Germinal center (tissue), 1 donor: Measurements from ENCODE around the gene SLMAP.

Experiments
- DNase-seq: peaks from one replicate; pipeline ENCODE4 v3.0.0; 2012; ENCODE audit warnings: mixed read lengths, low spot score

Gene SLMAP

DNA sequence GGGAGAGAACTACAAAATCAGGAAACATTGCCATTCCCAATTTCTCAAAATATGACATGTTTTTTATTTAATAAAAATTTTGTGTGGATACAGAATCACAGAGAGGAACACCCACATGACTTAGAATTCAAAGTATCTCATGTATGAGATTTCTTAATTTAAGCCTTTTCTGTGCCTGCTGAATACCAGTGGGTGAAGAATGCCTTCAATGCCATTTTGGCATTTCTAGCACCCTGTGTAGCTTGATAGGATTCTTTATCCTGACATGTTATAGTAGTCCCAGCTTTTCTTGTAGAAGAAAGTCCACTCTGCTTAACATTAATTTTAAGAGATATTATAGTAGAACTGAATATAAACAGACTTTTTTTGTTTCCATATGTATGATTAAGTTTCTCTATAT lies 3.1 kb upstream of the SLMAP start:
- DNase-seq = no peak

DNA sequence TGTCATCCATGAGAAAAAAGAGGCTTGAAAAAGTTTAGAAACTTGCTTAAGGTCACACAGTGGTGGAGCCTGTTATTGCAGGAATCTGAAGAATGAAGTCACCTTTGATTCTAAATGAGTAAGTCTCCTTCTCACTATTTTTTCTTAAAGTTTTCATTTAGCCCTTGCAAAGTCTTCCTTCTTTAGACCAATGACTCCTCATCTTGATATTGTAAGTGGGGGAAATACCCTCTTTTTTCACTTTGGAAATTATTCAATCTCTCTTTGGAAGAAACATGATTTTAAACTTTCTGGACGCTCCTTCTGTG lies 787 bp upstream of the SLMAP start:
- peak; percentile 22 for DNase-seq

DNA sequence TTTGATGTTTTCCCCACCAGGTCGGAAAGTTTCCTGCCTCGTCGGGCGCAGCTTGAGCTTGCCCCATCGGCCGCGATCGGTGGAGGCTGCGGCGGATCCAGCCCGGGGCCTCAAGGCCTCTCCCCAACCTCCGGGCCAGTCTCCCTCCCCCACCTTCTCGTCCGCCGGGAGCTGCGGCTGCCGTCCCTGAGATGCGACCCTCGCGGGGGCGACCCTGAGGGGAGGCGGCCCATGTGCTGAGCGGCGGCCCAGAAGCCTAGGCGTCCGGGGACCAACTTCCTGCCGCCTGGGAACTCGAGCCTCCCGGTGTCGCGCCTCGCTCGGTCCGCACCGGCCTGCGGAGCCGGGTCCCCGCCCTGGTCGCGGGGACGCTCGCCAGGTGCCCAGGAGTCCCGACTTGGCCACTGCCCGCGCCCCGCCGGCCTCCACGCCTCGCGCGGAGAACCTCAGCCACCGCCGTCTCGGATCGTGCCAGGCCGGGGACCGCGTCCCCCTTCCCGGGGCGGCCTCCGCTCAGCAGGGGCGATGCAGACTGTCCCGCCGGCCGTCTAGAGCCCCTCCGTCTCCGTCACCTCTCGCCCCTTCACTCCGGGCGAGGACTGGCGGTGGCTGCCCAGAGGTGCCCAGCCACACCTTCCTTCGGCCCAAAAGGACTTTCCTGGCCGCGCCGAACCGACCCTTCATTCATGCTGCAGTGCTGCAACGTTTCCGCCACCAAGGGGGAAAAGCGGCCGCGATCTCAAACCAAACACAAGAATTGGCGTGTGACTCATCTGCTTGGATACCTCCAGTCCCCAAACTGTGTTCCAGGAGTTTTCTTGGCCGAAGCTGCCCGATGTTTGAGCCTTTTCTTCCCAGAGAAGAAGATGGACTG lies 656 bp downstream of the SLMAP start:
- DNase-seq = peak; percentile 55

DNA sequence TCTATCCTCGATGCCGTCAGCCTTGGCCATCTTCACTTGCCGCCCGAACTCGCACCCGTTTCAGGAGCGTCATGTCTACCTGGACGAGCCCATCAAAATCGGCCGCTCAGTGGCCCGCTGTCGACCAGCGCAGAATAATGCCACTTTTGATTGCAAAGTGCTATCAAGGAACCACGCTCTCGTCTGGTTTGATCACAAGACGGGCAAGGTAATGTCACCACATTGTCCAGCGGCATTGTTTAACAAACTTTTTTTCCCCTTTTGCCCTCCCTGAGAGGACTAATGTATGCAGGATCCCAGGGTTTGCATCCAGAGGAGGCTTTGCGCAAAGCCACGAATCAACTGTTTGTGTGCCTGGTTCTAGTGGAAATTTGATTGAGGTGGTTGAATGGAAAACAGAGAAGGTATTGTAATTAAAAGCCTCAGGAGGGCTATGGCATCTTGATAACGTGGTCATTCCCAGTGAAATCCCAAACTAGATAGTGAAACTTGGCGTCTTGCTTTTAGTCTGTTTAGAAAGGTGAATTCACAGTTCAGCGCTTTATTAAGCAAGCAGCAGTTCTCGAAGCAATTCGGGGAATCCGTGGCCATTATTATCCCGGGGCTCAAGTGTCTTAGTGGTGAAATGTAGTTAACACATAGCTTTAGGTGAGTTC lies 1.7 kb downstream of the SLMAP start:
- no peak for DNase-seq

DNA sequence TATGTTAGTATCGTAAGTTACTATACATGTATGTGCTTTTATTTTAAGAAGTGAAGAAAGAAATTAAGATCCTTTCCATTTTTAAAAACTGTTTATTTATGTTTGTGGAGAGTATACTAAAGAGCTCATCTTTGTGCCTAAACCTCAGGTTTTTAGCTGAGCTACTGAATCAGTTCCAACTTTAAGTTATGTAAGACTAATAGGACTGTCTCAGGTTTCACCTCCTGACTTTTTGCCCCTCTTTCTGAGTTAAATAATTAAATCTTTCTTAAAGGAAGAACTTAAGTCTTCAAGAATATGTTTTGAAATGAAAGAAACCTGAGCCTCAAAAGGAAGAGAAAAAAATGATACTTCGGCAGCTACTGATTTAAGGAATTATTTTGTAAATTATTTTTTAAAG lies 2.6 kb downstream of the SLMAP start:
- DNase-seq = no peak

DNA sequence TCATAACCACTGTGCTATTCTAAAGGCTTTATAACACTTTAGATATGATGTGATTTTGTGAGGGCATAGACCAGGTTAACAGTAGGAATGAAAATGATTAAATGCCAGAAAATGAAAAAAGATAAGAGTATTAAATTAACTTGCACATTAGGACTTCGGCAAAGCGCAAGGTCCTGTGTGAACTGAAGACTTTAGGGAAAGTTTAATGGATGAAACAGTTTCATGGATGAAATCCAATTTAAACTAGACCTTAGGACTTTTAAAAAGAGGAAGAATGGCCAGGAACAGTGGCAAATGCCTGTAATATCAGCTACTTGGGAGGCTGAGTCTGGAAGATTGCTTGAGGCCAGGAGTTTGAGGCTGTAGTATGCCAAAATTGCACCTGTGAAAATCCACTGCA lies 8.7 kb downstream of the SLMAP start:
- no peak for DNase-seq

DNA sequence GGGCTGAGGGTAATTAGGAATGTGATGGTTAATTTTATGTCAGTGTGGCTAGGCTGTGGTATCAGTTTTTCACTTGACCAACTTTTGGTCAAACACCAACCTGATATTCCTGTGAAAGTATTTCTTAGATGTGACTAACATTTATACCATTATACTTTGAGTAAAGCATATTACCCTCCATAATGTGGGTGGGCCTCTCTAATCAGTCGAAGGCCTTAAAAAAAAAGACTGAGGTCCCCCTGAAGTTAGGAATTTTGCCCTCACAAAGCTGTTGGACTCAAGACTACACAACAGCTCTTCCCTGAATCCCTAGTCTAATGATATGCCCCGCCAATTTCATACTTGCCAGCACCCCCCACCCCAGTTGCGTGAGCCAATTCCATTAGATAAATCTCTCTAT lies 12.5 kb downstream of the SLMAP start:
- no peak for DNase-seq

DNA sequence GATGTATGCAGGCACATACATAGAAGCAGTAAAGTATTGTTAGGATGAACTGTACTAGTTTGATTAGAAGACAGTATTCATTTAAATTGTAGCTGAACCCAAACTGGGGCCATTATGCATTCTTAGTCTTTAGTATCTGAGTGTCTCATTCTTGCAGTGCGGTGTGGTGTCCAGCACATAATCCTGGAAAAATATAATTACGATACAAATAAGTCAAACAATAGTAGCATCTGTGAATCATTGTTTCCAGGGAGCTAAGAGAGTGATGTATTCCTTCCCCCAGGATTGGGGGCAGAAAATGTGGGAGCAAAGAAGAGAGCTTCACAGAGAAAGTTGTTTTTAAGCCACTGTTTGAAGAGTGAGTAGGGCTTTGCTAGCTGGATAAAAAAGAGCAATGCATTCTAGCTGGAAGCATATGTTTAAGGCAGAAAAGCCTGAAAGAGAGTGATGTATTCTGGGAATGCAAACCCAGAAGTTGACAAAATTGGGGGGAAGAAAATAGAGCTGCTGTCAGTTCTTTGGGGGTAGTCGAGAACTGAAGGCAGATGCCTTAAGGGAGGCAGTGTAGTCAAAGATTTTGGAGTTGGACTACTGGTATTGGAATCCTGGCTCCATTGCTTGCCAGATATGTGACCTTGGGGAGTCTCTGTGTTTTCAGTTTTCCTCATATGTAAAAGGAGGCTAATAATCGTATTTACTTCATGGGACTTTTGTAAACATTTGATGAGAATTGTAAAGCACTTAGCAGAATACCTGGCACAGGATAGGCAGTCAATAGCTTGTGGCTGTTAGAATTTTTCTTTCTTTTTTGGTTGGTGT lies 14.1 kb downstream of the SLMAP start:
- no peak for DNase-seq

DNA sequence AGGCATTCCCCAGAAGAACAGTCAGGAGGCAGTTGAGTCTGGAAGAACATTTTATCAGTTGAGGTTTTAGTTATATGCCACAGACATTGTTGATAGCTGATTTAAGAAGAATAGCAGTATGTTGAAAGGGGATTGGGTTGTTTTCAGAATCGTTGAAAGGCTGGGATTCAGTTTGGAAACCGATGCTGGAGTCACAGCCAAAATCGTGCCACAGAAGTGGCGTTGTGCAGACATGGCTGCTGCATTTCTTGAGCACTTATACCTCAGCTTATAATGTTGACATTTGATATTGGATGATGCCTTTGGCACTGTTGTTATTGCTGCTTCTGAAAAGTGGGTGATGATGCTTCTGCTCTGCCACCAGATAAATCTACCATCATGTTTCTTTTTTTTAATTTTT lies 16.1 kb downstream of the SLMAP start:
- DNase-seq = no peak

DNA sequence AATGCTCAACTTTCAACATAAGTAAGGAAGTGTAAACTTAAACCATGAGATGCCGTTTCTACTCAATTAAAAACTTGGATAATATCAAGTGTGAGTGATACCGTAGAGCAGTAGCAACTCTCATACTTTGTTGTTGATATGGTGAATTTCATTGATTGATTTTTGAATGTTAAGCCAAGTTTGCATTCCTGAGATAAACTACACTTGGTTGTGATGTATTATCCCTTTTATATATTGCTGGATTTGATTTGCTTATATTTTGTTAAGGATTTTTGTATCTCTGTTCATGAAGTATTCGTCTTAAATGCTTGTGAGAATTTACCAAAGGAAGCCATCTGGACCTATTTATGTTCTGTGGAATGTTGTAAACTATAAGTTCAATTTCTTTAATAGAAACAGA lies 21.7 kb downstream of the SLMAP start:
- no peak for DNase-seq

DNA sequence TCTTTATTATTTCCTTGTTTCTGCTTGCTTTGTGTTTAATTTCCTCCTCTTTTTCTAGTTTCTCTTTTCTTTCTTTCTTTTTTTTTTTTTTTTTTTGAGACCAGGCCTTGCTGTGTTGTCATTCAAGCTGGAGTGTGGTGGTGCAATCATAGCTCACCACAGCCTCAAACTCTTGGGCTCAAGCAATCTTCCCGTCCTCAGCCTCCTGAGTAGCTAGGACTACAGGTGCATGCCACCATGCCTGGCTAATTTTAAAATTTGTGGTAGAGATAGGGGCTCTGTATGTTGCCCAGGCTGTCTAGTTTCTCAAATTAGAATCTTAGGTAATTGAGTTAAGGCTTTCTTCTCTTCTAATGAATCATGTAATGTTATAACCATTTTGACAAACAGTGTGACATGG lies 22.4 kb downstream of the SLMAP start:
- no peak for DNase-seq

DNA sequence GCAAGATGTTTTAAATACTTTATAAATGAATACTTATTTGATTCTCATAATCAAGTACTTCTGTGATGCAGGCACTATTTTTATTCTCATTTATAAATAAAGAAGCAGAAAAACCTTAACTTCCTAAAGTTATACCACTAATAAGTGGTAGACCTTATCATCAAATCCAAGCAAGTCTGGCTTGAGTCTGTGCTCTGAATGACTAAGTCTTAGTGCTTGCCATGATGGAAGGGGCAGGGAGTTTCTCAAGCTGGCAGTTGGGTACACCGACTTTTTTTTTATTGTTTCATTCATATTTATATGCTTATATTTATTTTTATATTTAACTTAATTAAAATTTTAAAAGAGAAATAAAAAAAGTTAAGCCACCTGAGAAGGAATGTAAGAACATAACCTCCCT lies 23.6 kb downstream of the SLMAP start:
- no peak for DNase-seq

DNA sequence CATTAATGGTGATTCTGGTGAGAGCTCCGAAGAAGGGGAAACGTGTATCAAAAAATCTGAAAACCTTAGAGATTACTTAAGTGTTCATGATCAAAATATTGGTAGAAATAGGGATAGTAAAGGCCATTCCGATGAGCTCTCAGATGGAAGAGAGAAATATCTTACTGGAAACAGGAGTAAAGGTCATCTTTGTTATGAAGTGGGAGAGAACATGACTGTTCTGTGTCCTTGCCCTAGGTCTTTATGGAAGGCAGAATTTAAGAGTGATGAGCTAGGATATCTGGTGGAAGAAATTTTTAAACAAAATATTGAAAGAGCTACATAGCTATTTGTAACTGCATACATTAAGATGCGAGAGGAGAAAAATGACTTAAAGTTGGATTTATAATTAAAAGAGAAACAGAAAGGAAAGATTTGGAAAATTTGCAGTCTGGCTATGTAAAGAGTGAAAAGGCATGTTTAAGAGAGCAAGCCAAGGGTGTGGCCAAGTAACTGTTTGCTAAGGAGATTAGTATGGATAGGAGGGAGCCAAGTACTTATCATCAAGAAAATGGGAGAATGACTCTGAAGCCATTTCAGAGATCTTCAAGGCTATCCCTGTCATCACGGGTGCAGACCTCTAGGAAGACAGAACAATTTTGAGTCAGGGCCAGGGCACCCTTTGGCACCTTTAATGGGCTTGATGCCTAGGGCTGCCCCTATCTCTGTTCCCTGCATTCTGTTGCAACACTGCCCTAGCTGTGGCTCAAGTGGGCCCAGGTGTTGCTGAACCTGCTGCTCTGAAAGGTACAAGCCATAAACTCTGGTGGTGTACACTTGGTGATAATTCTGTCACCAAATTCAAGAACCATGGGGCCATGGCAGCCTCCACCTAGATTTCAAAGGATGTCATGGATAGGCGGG lies 27.3 kb downstream of the SLMAP start:
- no peak for DNase-seq

DNA sequence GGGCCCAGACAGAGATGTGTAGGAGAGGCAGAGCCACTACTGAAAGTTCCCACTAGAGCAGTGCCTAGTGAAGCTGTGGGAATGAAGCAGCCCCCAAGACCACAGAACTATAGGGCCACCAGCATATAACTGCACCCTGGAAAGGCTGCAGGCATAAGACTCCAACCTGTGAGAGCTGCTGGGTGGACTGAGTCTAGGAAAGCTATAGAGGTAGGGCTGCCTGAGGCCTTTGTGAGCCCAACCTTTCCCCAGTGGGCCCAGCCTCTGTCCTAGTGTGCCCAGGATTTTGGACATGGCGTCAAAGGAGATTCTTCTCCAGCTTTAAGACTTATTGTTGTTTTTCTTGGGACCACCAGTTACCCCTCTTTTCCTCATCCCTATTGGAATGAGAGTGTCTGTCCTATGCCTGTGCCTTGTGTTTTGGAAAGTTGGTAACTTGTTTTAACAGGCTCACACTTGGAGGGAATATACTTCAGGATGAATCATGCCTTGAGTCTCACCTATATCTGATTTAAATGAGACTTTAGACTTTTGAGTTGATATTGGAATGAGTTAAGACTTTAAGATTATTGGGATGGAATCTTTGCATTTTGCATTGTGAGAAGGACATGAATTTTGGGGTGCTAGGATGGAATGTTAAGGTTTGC lies 28.1 kb downstream of the SLMAP start:
- DNase-seq = no peak

DNA sequence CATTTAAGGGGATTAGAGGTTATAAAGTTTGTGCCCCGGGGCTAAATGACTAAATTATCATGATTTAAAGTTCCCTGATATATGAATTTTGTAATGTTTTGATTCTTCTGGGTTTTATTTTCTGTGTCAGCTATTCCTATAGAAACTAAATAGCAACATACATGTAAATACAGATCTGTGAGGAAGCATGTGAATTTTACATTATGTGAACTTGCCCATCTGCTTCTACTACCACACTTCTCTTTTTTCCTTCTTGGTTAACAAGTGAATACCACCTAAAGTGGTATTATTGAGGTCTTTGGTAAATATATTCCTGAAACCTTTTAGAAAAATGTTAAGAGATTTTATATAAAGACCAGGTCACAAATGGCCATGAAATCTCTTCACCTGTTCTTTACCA lies 29.3 kb downstream of the SLMAP start:
- no peak for DNase-seq

DNA sequence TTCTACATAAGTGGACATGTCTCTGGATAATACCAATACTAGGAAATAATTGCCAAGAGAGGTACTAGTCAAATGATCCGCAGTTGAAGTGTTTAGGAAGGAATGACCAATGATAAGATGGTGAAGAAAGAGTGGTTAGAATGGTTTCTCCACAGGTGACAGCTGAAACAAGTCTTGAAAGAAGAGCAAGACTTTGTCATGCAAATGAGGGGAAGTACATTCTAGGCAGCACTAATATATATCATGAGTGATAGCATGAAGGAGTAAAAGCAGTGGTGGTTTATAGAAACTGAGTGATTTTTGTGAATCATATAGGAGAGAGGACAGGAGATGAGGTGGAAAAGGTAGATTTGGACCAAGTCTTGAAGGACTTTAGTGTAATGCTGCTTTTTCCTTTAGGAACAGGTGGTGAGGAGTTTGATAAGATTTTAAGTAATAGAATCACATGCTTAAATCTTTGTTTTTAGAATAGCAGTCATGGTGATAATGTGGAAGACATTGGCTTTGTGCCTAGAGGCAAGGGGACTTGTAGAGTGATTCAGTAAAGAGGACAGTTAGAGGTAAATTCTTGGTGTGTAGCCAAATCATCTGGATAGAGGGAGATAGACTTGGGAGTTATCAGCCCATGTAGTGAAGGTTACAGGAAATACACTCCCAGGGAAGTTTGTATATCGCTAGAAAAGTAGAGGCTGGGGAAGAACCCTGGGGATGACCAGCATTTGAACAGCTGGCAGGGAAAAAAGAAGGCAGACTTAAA lies 31.9 kb downstream of the SLMAP start:
- DNase-seq = peak; percentile 31

DNA sequence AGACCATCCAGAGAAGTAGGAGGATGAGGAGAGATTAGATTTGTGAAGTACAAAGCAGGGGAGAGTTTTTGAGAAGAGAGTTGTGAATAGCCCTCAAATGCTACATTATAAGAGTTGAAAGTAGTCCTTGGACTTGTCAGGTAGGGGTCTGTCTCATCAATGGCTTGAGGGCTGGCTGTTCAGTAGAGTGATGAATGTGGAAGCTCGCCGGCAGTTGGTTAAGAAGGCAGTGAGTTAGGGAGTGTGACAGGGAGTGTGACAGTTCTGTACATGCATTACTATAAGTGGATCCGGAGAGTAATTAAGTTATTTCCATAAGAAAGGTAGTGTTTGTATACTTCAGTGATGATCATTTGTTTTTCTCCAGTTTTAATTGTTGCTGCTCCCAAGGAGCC lies 32.5 kb downstream of the SLMAP start:
- DNase-seq = no peak

DNA sequence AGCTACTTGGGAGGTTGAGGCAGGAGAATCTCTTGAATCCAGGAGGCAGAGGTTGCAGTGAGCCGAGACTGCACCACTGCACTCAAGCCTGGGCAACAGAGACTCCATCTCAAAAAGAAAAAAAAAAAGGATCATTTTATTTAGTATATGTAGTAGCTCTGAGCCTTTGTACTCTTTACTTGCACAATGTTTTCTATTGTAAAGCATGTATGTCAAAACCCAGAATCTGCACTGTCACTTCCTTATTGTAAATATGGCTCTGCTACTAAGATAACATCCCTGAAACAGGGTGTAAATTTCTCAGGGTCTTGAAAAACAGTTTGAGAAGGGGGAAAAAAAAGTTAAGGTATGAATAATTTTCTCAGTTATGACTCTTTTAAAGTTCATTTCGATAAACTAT lies 35.1 kb downstream of the SLMAP start:
- no peak for DNase-seq

DNA sequence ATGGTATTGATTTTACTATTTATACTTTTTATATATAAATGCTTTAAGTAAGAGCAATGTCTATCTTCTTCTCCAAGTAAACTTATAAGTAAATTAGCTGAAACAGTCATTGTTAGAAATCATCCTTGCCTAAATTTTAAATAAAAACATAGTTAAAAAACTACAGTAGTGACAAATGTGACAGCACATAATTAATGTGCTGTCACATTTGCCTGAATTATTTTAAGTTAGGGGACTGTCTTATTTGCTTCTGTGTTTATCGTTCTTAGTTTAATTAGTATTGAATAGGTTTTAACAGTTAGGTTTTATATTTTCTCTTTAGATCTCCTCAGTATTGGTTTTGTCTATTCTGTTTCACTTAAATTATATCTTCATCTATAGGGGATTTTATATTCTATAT lies 36.1 kb downstream of the SLMAP start:
- DNase-seq = no peak

DNA sequence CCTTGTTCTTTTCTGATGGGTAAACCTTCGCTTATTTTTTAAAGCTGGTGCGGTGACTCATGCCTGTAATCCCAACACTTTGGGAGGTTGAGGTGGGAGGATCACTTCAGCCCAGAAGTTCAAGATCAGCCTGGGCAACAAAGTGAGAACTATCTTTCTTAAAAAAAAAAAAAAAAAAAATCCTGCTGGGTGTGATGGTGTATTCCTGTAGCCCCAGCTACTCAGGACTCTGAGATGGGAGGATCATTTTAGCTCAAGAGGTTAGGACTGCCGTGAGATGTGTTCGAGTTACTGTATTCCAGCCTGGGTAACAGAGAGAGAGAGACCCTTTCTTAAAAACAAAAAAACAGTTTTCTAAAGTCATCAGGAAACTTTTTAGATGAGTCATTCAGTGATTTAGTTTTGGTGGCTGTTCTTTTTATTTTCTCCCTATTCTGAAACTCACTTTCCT lies 37.7 kb downstream of the SLMAP start:
- no peak for DNase-seq

DNA sequence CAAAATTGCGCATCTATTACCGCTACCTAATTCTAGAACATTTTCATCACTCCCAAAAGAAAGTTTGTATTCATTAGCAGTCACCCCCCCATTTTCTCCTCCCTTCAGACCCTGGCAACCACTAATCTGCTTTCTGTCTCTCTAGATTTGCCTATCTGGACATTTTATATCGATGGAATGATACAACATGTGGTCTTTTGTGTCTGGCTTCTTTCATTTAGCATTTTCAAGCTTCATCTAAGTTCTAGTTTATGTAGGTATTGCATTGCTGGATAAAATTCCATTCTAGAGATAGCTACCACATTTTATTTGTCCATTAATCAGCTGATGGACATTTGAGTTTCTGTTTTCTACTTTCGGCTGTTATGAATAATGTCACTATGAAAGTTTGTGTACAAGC lies 38.4 kb downstream of the SLMAP start:
- no peak for DNase-seq
